ENCODE data around the gene HYDIN.

DNA sequence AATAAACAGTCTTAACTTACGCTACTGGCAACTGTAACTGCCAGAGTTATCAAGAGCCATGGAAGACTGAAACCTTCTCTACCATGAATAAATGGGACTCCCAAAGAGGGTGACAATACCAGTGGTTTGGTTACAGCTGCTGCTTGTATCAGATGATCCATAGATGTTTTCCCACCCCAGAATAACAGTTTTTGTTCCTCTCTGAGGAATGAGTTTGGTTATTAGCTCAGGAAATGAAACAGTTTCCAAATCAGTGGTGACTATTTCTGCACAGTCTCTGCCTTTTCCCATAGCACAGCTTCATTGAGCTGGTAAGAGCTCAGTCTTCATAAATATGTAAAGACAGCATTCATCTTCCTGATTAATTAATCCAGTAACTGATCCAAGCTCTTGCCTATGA, 14.0 kb upstream of the HYDIN start:
- TF ChIP-seq, protein P1, sequence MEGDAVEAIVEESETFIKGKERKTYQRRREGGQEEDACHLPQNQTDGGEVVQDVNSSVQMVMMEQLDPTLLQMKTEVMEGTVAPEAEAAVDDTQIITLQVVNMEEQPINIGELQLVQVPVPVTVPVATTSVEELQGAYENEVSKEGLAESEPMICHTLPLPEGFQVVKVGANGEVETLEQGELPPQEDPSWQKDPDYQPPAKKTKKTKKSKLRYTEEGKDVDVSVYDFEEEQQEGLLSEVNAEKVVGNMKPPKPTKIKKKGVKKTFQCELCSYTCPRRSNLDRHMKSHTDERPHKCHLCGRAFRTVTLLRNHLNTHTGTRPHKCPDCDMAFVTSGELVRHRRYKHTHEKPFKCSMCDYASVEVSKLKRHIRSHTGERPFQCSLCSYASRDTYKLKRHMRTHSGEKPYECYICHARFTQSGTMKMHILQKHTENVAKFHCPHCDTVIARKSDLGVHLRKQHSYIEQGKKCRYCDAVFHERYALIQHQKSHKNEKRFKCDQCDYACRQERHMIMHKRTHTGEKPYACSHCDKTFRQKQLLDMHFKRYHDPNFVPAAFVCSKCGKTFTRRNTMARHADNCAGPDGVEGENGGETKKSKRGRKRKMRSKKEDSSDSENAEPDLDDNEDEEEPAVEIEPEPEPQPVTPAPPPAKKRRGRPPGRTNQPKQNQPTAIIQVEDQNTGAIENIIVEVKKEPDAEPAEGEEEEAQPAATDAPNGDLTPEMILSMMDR (conservative IDR thresholded peaks at IDR 0.05) = no peak
- TF ChIP-seq ZFX (IDR thresholded peaks at IDR 0.05) = no peak
